ENCODE results near the gene TMEM63A. TPM values are rescaled to one million over a fixed set of nuclear protein-coding genes. Genes with fewer than 3 reads are reported as not detected.

Gene TMEM63A
- total and polyA plus RNA-seq, 2 donors (not counting 3 experiments of a cell fraction or from before 2014, with no cell fraction given) = 28.7 to 41.4 TPM

- DNase-seq (ENCODE audit: low read depth, low spot score) (no peak), FAIRE-seq (no peak)
- H3K9me1 ChIP-seq (replicated peaks; ENCODE audit: control insufficient read depth, extremely low read depth, insufficient read depth, low read length) = no peaks in the 10 kb centered on the region
- H3K27me3 ChIP-seq (ENCODE audit: control insufficient read depth in 2 of 2, insufficient read depth in 2 of 2, low read length in 2 of 2) = no peaks in the 10 kb centered on the region
- dilution Hi-C loops (cut with MboI; ENCODE audit: extremely low pct_ligation_motif_present, low sequenced_read_pairs) (no loop called here), intact Hi-C loops (cut with micrococcal nuclease) (no loop called here)
- ChIA-PET POLR2A (no interaction called here), CTCF (no interaction called here)
- H2AFZ ChIP-seq (ENCODE audit: low read depth, low read length) = no peak overlapping the region
- TF ChIP-seq MYC (IDR thresholded peaks at IDR 0.05; ENCODE audit: low read depth, low read length) (no peak), FOS (IDR thresholded peaks at IDR 0.05; ENCODE audit: borderline replicate concordance, insufficient read depth, low read length) (no peak), POLR2AphosphoS5 (IDR thresholded peaks at IDR 0.05; ENCODE audit: insufficient read depth, low read depth, low read length) (no peak), JUN (IDR thresholded peaks at IDR 0.05; ENCODE audit: borderline replicate concordance, insufficient read depth, insufficient read length, low read depth) (no peak), CTCF (IDR thresholded peaks at IDR 0.05; ENCODE audit: extremely low read depth in 1 of 2, insufficient read depth in 1 of 2, low read depth in 1 of 2, low read length in 2 of 2) (no peak), MAX (IDR thresholded peaks at IDR 0.05; ENCODE audit: insufficient read depth, insufficient read length) (no peak), GATA2 (IDR thresholded peaks at IDR 0.05; ENCODE audit: insufficient read depth, insufficient read length, low read depth, low read length) (no peak), POLR2A (IDR thresholded peaks at IDR 0.05; ENCODE audit: low read depth, low read length) (no peak), EZH2 (IDR thresholded peaks at IDR 0.05; ENCODE audit: borderline replicate concordance, low read depth, low read length, severe bottlenecking) (no peak)
- no peaks in the 10 kb centered on the region for H3K36me3 ChIP-seq (ENCODE audit: control insufficient read depth in 2 of 2, extremely low read depth in 1 of 2, insufficient read depth in 2 of 2, low read length in 2 of 2)
- no peak overlapping the region for H3K9ac ChIP-seq (replicated peaks; ENCODE audit: extremely low read depth, insufficient read depth, low read length)
- BruUV-seq (replicated peaks) = no TSS peak
- H3K9me3 ChIP-seq (replicated peaks; ENCODE audit: control insufficient read depth, insufficient read depth, low read length) = no peaks in the 10 kb centered on the region
- H4K20me1 ChIP-seq (replicated peaks; ENCODE audit: control insufficient read depth, extremely low read depth, insufficient read depth, low read length) = no peaks in the 10 kb centered on the region
- no peak overlapping the region for H3K4me2 ChIP-seq (ENCODE audit: insufficient read depth, low read length)
- no peak overlapping the region for H3K4me3 ChIP-seq (replicated peaks in 1 of 3; ENCODE audit: insufficient read depth in 1 of 3, low read depth in 1 of 3, low read length in 3 of 3)
- H3K4me1 ChIP-seq (ENCODE audit: control insufficient read depth, extremely low read depth, insufficient read depth, low read length) = no peaks in the 10 kb centered on the region
- H3K27ac ChIP-seq (ENCODE audit: insufficient read depth, low read depth, low read length) = no peak overlapping the region
- H3K79me2 ChIP-seq (ENCODE audit: control insufficient read depth, insufficient read depth, low read length) = no peaks in the 10 kb centered on the region
Observed at GRCh38 chr1:225823811-225824261, 58.3 kb downstream of the TMEM63A start.

All from endothelial cell of umbilical vein (primary cell).